PC-9 (cell line): Measurements from ENCODE around the gene BACH2.

Source experiments
- EZH2 ChIP-seq: fragments of 200-600 bp; sonication (generic); IDR thresholded peaks from 2 replicates; pipeline ENCODE4 v1.8.0; 2017; ENCODE audit warnings: antibody characterized with exemption, low read depth
- TF ChIP-seq, protein P1 (sequence below): fragments of 200-600 bp; sonication (generic); conservative IDR thresholded peaks from 2 replicates; pipeline ENCODE4 v1.6.1; 2017; ENCODE audit warnings: mixed run types, antibody characterized with exemption, mild to moderate bottlenecking, moderate library complexity

DNA sequence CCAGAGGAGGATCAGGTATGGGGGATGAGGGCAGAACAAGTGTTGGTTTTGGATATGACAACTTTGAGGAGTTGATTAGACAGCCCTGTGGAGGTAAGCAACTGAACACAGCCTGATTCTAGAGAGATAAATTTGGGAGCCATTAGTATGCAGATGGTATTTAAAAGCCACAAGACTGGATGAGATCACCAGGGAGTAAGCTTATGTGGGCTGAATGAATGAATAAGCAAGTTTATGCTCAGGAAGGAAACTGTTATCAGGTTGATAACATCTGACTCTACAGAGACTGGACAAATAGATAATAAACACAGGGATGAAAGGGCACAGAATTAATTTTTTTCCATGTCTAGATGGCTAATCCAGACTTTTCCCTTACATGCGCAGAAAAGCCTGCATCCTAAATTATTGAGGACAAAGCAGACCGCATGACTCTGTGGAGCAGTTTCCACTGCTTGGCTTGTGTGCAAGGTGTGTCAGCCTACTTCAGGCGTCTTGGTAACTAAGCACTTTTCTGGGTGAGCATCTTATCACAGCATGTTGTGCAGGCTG, 251.7 kb downstream of the BACH2 start:
- TF ChIP-seq, protein P1, sequence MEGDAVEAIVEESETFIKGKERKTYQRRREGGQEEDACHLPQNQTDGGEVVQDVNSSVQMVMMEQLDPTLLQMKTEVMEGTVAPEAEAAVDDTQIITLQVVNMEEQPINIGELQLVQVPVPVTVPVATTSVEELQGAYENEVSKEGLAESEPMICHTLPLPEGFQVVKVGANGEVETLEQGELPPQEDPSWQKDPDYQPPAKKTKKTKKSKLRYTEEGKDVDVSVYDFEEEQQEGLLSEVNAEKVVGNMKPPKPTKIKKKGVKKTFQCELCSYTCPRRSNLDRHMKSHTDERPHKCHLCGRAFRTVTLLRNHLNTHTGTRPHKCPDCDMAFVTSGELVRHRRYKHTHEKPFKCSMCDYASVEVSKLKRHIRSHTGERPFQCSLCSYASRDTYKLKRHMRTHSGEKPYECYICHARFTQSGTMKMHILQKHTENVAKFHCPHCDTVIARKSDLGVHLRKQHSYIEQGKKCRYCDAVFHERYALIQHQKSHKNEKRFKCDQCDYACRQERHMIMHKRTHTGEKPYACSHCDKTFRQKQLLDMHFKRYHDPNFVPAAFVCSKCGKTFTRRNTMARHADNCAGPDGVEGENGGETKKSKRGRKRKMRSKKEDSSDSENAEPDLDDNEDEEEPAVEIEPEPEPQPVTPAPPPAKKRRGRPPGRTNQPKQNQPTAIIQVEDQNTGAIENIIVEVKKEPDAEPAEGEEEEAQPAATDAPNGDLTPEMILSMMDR, result no peak
- TF ChIP-seq EZH2, result no peak
